GM21447 (cell line): Measurements from ENCODE around the gene BCKDHB.

Source experiments
- ATAC-seq: cut with Tn5 transposase; IDR thresholded peaks from one replicate; pipeline ENCODE4 v1.9.1; 2021; ENCODE audit not compliant: unreplicated experiment

BCKDHB gene

GRCh38 chr6:80366051-80366450, 259.6 kb downstream of the BCKDHB start:
- no peak for ATAC-seq

- no peak for ATAC-seq
Observed at GRCh38 chr6:80366714-80367113, 260.2 kb downstream of the BCKDHB start.

GRCh38 chr6:80376411-80376810, 269.9 kb downstream of the BCKDHB start:
- ATAC-seq, result no peak

DNA sequence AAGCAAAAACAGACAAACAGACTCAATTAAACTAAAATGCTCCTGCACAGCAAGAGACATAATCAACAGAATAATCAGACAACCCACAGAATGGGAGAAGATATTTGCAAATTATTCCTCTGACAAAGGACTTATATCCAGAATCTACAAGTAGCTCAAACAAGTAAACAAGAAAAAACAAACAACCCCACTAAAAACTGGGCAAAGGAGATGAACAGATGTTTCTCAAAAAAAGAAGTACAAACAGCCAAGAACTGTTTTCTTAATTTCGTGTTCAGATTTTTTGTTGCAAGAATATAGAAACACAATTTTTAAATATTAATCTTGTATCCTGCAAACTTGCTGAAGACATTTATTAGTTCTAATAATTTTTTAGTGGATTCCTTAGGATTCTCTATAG, 274.1 kb downstream of the BCKDHB start:
- no peak for ATAC-seq

GRCh38 chr6:80382811-80383210, 276.3 kb downstream of the BCKDHB start:
- ATAC-seq, result no peak

- ATAC-seq, result no peak
Observed at GRCh38 chr6:80388507-80388906, 282.0 kb downstream of the BCKDHB start.
